ENCODE results near the gene PPP1R12B.
"Not testable (repeated sequence)": the region's sequence is repeated elsewhere in the genome, so short reads cannot be mapped to it uniquely, and the experiment has no call there.

PPP1R12B gene

DNA sequence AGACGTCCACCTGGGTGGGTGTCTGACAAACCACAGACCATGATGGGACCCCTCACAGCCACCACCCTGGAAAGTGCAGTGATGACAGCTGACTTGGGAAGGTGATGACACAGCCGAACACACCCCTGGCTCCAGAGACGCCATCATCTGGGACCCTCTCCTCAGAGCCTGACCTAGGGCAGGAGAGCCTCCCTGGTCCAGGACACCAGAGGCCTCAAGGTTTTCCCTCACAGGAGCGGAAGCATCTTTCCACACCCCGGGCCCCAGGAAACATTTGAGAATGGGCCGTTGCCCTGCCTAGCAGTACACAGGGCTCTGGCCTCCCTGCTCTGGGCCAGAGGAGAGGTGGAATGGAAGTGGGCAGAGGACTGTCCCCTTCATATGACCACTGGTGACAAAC, 282.0 kb downstream of the PPP1R12B start:
- no peaks in the 10 kb centered on the region for H3K4me1 ChIP-seq
- no peaks in the 10 kb centered on the region for H3K27me3 ChIP-seq (ENCODE audit: control insufficient read depth, insufficient read depth, low read length)
- no peak overlapping the region for H3K4me3 ChIP-seq (ENCODE audit: low read depth, low read length)
- H2AFZ ChIP-seq = no peak overlapping the region
- no peak overlapping the region for H3K4me2 ChIP-seq (ENCODE audit: low read length)
- H3K9me3 ChIP-seq (ENCODE audit: control insufficient read depth, low read length) = no peaks in the 10 kb centered on the region
- no peak overlapping the region for H3K9ac ChIP-seq
- no peak overlapping the region for H3K27ac ChIP-seq
- H3K36me3 ChIP-seq (ENCODE audit: control insufficient read depth, insufficient read depth, low read length) = no peaks in the 10 kb centered on the region
- TF ChIP-seq, protein P1, sequence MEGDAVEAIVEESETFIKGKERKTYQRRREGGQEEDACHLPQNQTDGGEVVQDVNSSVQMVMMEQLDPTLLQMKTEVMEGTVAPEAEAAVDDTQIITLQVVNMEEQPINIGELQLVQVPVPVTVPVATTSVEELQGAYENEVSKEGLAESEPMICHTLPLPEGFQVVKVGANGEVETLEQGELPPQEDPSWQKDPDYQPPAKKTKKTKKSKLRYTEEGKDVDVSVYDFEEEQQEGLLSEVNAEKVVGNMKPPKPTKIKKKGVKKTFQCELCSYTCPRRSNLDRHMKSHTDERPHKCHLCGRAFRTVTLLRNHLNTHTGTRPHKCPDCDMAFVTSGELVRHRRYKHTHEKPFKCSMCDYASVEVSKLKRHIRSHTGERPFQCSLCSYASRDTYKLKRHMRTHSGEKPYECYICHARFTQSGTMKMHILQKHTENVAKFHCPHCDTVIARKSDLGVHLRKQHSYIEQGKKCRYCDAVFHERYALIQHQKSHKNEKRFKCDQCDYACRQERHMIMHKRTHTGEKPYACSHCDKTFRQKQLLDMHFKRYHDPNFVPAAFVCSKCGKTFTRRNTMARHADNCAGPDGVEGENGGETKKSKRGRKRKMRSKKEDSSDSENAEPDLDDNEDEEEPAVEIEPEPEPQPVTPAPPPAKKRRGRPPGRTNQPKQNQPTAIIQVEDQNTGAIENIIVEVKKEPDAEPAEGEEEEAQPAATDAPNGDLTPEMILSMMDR (IDR thresholded peaks at IDR 0.05) = no peak
- H3K79me2 ChIP-seq = no peaks in the 10 kb centered on the region

DNA sequence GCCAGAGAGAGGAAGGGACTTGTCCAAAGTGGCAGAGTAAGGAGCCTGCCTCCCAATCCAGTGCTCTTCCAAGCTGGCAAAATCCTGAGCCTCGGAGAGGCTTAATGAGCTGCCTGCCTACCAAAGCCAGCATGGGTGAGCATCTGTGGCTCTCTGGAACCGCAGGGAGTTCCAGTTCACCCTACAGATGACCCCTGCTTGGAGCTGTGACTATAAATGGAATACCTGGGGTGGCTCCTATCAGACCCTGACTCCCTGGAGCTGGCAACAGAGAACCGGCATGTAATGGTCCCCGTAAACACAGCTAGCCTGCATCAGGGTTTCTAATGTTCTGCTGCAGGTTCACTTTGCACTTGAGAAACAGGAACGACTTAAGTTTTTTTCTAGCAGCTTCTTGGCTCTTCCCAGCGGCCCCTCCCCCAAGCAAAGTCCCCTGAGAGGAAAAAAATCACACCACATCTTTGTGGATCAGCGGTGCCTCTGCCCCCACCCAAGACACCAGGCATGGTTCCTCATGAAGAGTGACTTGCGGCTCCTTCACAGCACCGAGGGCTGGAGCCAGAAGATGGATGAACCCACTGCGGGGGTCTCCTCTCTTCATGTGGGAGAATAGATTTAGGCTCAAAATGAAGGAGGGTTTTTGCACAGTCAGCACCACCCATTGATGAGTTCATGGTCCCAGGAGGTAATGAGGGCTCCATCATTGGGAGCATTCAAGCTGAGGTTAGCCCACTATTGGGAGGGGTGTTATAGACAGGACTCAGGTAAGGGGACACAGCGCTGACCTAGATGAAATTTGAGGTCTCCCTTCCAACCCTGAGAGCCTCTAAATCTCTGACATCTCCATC, 282.8 kb downstream of the PPP1R12B start:
- Histone ChIP-seq H3K36me3 (ENCODE audit: control insufficient read depth, insufficient read depth, low read length) (no peaks in the 10 kb centered on the region), H3K4me3 (ENCODE audit: low read depth, low read length) (no peak overlapping the region), H3K4me1 (no peaks in the 10 kb centered on the region), H2AFZ (no peak overlapping the region), H3K27ac (no peak overlapping the region), H3K79me2 (no peaks in the 10 kb centered on the region), H3K27me3 (ENCODE audit: control insufficient read depth, insufficient read depth, low read length) (no peaks in the 10 kb centered on the region), H3K4me2 (ENCODE audit: low read length) (no peak overlapping the region), H3K9ac (no peak overlapping the region), H3K9me3 (ENCODE audit: control insufficient read depth, low read length) (no peaks in the 10 kb centered on the region)
- TF ChIP-seq, protein P1 (IDR thresholded peaks at IDR 0.05) = no peak

DNA sequence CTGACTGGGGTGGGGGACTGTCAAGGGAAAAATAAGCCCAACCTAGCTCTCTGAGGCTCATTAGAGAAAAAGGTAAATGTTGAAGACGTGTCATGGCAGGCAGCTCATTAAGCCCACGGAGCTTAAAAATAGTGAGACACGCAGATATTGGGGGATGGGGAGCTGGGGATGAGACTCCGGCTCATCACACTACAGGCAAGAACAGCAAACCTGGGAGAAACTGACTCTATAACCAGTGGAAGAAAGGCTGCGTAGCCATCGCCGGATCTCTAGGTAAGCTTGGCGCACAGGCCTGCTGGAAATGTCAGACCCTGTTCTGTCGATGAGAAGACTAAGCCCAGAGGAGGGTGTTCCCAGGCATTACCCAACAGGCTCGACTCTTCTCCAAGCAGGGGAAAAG, 283.7 kb downstream of the PPP1R12B start:
- no peaks in the 10 kb centered on the region for H3K4me1 ChIP-seq
- no peaks in the 10 kb centered on the region for H3K27me3 ChIP-seq (ENCODE audit: control insufficient read depth, insufficient read depth, low read length)
- no peak overlapping the region for H3K9ac ChIP-seq
- H3K9me3 ChIP-seq (ENCODE audit: control insufficient read depth, low read length) = no peaks in the 10 kb centered on the region
- H3K27ac ChIP-seq = no peak overlapping the region
- H3K4me2 ChIP-seq (ENCODE audit: low read length) = no peak overlapping the region
- H3K79me2 ChIP-seq = no peaks in the 10 kb centered on the region
- TF ChIP-seq, protein P1 (IDR thresholded peaks at IDR 0.05) = no peak
- H2AFZ ChIP-seq = no peak overlapping the region
- H3K36me3 ChIP-seq (ENCODE audit: control insufficient read depth, insufficient read depth, low read length) = no peaks in the 10 kb centered on the region
- no peak overlapping the region for H3K4me3 ChIP-seq (ENCODE audit: low read depth, low read length)

DNA sequence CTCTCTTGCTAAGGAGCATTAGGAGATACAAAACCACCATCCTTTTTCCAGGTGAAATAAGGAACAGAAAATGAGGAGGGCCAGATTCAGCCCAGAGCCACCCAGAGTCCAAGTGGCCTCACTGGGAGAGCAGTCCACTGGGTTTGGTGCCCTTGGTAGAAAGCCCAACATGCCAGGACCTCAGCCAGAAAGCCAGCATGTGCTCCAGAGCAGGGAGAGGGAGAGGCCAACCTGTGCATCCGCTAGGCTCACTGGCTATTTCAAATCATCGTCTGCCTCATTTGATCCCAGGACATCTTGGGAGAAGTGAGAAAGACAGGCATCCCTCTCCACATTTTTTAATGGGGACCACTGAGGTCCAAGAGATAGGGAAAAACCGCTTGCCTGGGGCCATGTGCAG, 287.7 kb downstream of the PPP1R12B start:
- not testable (repeated sequence) for H3K79me2 ChIP-seq; H3K27ac ChIP-seq; H3K27me3 ChIP-seq (ENCODE audit: control insufficient read depth, insufficient read depth, low read length)

DNA sequence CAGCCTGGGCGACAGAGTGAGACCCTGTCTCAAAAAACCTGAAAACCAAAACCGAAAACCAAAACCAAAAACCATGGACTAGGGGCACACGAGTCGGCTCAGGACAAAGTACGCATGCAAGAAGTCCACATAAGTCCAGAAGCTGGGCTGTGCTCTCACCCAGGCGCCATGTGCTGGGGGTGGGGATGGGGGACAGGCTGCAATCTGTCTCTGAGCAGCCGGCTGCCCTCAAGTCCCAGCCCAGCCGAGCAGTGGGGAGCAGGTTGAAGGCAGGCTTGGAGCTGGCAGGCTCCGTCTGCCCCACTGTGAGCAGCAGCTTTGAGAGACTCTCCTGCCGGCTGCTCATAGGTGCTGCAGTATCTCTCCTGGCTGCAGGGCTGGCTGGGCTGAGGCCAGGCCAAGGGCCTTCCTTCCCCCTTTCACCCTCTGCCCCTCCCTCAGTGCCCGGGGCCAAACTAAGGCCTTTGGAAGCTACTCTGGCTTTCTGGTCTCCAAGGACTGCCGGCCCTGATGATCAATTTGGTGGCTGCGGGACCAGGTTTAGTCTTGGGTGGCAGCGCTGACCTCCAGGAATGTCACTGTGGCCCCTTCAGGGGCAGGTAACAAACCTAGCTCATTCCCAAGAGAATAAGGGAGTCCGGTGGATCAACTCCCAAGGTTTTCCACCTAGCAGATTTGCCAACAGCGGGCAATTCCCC, 289.0 kb downstream of the PPP1R12B start:
- not testable (repeated sequence) for H2AFZ ChIP-seq; H3K4me2 ChIP-seq (ENCODE audit: low read length); H3K9ac ChIP-seq; H3K79me2 ChIP-seq; H3K9me3 ChIP-seq (ENCODE audit: control insufficient read depth, low read length); H3K36me3 ChIP-seq (ENCODE audit: control insufficient read depth, insufficient read depth, low read length); H3K4me3 ChIP-seq (ENCODE audit: low read depth, low read length); H3K4me1 ChIP-seq; H3K27ac ChIP-seq; H3K27me3 ChIP-seq (ENCODE audit: control insufficient read depth, insufficient read depth, low read length)

More for the DNA sequence above, 287.7 kb downstream of the PPP1R12B start:
- not testable (repeated sequence) for H2AFZ ChIP-seq; H3K4me3 ChIP-seq (ENCODE audit: low read depth, low read length); H3K9ac ChIP-seq; H3K4me1 ChIP-seq; H3K4me2 ChIP-seq (ENCODE audit: low read length); H3K9me3 ChIP-seq (ENCODE audit: control insufficient read depth, low read length); H3K36me3 ChIP-seq (ENCODE audit: control insufficient read depth, insufficient read depth, low read length)

Measured in parathyroid adenoma (tissue), 2 donors.